HG02981 (cell line): ENCODE data around the gene SAFB2.

Experiments used
- ATAC-seq: cut with Tn5 transposase; IDR thresholded peaks from one replicate; pipeline ENCODE4 v1.9.1; 2021; ENCODE audit warnings: mild to moderate bottlenecking, moderate library complexity; ENCODE audit not compliant: unreplicated experiment

SAFB2 gene

DNA sequence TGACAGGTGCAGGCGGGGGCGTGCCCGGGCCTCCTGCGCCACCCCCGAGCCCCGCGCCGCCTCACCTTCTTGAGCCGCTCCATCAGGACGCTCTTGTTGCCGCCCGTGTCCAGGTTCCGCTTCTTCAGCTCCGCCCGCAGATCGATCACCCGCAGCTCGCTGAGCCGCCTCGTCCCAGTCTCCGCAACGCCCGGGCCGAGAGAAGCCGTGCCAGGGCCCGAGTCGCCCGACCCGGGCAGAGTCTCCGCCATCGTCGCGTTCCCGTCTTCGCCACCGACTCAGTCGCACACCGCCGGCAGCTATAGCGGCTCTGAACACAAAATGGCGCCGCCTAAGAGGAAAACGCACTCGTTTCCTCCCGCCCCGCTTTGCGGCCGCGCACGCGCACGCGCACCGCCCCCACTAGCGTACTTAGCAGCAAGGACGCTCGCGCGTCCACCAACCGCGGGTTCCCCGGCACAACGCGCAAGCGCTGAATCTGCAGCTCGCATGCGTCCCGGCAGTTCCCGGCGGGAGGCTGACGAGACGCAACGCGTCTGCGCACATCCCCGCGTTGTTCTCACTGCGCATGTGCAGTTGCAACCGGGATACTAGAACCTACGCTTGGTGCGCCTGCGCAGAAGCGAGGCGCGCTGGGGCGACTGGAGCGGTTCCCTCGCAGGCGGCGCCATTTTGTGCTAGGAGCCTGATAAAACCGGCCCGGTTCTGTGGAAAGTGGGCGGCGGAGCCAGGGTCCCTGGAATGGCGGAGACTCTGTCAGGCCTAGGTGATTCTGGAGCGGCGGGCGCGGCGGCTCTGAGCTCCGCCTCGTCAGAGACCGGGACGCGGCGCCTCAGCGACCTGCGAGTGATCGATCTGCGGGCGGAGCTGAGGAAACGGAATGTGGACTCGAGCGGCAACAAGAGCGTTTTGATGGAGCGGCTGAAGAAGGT, at the start of gene SAFB2, which contains the start of gene SAFB:
Gene SAFB2 (minus strand): TSS at position 312 of the 932 bp plus-strand sequence. CDS start 61 bp downstream, at position 251.
Gene SAFB (plus strand): TSS at position 619 of the 932 bp plus-strand sequence. CDS start 123 bp downstream, at position 742.
- ATAC-seq: peak; percentile 75

GRCh38 chr19:5671600-5671999, 49.0 kb upstream of the SAFB2 start:
- no peak for ATAC-seq

DNA sequence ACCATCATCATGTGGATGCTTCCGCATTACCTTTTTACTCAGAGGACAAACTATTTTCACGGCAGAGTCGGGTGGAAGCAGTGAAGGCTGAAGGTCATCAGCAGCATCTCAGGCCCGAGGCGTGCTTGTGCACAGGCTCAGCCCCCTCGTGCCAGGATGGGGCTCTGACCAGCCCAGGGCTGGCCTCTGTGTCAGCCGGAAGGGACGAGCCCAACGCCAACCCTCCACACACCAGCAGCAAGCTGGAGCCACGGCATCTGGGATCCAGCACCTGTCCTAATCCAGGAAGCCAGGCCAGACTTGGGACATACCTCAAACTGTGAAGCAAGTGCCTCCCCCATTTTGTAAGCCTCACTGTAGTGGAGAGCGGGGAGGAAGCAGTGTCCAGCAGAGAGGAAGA, 46.6 kb upstream of the SAFB2 start:
- no peak for ATAC-seq

- no peak for ATAC-seq
These were observed 45.2 kb upstream of the SAFB2 start for GRCh38 chr19:5667751-5668271.

DNA sequence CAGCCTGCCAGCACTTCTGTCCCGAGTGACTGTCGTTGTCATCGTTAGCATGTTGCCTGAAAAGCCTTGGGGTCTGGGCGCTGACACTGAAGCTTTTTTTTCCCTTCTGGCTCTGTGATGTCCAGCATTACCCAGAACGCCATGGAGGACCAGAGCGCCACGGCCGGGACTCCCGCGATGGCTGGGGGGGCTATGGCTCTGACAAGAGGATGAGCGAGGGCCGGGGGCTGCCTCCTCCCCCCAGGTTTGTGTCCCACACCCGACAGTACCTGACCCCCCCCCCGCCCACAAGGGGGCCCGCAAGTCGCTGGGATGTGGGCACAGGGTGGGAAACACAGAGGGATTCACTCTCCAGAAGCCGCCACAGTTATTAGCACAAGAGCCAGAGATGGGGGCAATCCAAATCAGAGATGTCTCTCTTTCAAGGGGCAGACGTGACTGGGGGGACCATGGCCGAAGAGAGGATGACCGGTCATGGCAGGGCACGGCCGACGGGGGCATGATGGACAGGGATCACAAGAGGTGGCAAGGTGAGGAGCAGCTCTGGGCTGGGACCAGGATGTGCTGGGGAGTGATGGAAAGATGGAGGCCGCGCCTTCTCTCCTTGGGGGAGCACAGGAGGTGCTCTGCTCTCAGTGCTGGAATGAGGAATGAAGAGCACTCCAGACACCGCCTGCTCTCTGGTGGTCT, 44.5 kb upstream of the SAFB2 start:
- ATAC-seq: no peak

- no peak for ATAC-seq
These were observed 43.4 kb upstream of the SAFB2 start for GRCh38 chr19:5665781-5666513.

DNA sequence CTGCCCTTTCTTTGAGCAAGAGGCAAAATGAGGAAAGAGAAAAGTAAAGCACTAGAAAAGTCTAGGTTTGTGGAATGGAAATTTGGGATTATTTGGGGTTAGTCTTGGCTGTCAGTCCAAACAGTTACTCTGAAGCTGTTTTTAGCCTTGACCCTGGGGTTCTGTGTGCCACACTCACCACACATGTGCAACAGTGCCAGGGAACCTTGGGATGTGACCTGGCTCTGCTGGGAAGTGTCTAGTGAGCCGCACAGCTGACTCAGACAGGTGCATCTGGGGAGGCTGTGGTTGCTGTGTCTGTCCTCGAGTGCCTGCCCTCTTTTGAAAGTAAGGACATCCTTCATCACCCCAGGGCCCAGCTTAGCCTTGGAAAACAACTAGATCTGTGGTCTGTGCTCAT, 41.9 kb upstream of the SAFB2 start:
- ATAC-seq: no peak

- no peak for ATAC-seq
These were observed 41.3 kb upstream of the SAFB2 start for GRCh38 chr19:5663904-5664303.

GRCh38 chr19:5661483-5661882, 38.9 kb upstream of the SAFB2 start:
- ATAC-seq: no peak

DNA sequence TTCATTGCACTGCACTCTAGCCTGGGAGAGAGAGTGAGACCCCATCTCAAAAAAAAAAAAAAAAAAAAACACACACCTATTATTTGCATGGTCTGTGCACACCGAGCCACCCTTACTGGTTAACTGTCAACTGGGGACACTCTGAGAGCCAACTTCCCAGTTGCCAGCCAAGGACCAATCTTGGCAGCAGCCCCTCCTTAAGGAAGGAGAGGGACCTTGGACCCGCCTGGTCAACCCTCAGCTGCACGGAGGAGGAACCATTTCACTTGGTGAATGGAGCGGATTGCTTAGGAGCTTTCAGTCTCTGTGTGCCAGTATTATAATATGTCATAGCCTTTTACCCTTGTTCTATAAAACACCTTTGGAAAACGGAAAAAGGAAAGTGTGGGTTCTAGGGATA, 32.8 kb upstream of the SAFB2 start:
- no peak for ATAC-seq

DNA sequence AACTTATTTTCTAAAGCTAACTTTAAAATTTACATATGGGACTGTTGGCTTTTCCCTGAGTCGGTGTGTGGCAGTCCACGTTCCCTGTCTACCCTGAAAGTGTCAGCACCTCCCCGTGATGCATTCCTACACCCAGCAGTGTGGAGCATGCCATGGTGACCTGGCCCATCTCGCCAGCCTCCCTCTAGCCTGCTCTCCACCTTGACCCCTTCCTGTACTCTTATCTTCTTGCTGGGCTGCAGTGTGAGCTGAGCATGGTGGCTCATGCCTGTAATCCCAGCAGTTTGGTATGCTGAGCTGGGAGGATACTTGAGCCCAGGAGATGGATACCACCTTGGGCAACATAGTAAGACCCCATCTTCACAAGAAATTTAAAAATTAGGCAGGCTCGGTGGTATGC, 32.4 kb upstream of the SAFB2 start:
- no peak for ATAC-seq

- ATAC-seq: no peak
These were observed 29.7 kb upstream of the SAFB2 start for GRCh38 chr19:5652261-5652660.

DNA sequence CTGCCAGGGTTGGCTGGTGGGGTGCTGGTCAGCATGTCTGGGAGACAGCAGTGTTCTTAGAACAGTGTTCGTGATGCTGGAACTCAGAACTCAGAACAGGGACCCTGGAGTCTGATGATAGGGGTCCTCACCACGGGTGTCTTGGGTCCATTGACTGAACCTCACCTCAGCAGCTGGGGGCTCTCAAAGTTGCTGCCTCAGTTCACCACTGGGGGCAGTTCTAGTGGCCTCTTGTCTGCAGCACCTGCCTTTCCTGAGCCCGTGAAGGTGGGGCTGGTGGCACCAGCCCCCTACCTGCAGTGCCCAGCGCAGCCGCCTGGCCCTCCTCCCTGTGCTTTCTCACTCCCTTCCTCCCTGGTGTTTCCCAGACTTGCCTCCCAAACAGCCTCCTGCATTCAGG, 28.8 kb upstream of the SAFB2 start:
- no peak for ATAC-seq

GRCh38 chr19:5648464-5648863, 25.9 kb upstream of the SAFB2 start:
- no peak for ATAC-seq

- ATAC-seq: no peak
These were observed 24.1 kb upstream of the SAFB2 start for GRCh38 chr19:5646703-5647102.

DNA sequence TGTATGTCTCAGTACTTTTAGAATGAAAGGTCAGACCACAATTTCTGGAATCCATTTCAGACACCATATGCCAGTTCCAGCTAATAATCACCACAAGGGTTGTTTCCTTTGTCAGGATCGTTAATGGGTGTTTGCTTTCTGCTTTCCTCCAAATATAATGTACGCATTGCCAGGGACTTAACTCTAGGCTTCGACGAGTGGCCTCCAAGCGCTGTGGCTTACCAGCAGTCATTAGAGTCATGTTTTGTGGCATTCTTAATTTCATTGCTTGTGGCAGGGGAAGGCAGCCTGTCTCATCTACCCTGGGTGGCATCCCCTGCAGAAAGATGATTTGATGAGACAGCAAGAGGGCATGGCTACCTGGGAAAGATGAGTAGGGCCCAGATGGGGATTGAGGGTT, 22.8 kb upstream of the SAFB2 start:
- ATAC-seq: no peak

DNA sequence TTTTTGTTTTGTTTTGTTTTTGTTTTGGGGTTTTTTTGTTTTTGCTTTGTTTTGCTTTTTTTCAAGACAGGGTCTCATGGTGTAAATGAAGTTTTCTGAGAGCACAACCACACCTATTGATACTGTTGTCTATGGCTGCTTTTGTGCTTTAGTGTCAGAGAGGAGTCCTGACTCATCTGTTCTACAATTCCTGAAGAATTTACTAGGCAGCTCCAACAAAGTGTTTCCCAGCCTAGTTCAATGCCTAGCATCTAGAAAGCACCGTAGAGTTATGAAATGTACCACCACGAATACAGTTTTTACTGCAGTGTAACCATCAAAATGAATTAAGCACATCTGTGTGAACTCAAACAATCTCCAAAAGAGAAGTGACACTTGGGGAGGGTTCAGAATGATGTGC, 21.5 kb upstream of the SAFB2 start:
- no peak for ATAC-seq

DNA sequence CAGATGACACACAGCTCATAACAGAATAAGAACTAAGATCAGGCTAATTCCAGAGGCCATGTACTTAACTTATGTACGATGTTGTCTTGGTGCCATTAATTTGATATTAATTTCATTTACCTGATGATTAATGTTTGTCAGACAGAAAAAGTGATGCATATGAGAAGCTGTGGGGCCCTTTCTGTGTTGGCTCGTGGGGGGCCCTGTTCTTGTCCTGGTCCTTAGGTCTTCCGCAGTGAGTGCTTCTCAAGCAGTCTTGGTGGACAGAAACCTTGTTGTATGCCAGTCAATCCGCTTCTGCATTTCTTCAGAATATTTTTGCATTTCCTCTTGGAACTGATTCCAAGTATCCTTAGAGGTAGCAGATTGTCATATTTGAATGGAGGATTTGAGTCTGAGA, 20.5 kb upstream of the SAFB2 start:
- ATAC-seq: no peak

GRCh38 chr19:5642204-5642603, 19.6 kb upstream of the SAFB2 start:
- no peak for ATAC-seq

DNA sequence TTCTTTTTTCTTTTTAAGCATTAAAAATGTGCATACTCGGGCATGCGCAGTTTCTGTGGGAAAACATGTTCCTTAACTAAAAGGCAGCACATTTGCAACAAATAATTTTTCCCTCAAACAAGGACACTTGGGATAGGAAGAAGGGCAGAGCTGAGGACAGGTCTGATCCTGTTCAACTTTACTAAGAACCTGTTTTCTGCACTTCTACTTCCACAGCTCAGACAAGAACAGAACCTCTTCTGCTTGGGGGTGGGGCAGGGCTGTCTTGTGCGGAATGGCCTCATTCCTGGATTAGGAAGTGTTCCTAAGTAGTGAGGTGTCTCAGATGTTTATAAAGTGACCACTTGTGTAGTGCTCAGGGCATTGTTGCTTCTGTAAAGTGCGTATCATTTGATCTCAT, 18.6 kb upstream of the SAFB2 start:
- ATAC-seq: no peak

DNA sequence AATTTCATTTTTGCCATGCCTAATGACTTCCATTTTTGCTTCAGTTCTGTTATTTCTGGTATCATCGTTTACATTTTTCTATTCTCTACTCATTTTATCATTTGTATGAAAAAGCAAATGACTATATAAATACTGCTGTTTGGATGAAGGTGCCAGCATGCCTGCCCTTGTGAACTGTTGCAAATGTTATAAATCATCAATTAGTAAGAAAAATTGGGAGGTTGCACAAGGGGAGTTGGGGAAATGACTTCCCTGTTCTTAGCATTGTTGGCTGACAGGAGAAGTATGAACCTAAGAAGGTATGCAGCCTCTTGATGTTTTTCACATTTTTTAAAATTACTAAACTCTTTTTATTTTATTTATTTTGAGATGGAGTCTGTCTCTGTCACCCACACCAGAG, 15.4 kb upstream of the SAFB2 start:
- ATAC-seq: no peak
